ENCODE measurements around the gene FN1.
"Not testable (repeated sequence)": the region's sequence is repeated elsewhere in the genome, so short reads cannot be mapped to it uniquely, and the experiment has no call there.

Gene FN1

GRCh38 chr2:215410932-215411285 lies 25.0 kb downstream of the FN1 start:
- Histone ChIP-seq H3K79me2 (ENCODE audit: low read length) (no peaks in the 10 kb centered on the region), H3K9me2 (replicated peaks; ENCODE audit: insufficient read depth, low read length) (no peaks in the 10 kb centered on the region), H3K4me1 (ENCODE audit: low read length) (no peaks in the 10 kb centered on the region), H3K36me3 (replicated peaks; ENCODE audit: insufficient read depth, low read length) (no peaks in the 10 kb centered on the region), H4K20me1 (ENCODE audit: insufficient read depth, low read length) (no peaks in the 10 kb centered on the region), H3K4me3 (ENCODE audit: low read length) (no peak overlapping the region), H3K27me3 (replicated peaks; ENCODE audit: insufficient read depth, low read length) (no peaks in the 10 kb centered on the region), H3K27ac (ENCODE audit: low read length) (no peak overlapping the region), H2AFZ (ENCODE audit: low read length) (no peak overlapping the region), H3K9ac (ENCODE audit: low read length) (no peak overlapping the region), H3F3A (ENCODE audit: insufficient read depth, low read length) (no peaks in the 10 kb centered on the region), H3K9me3 (replicated peaks; ENCODE audit: insufficient read depth, low read length) (no peaks in the 10 kb centered on the region), H3K4me2 (ENCODE audit: low read depth, low read length) (no peak overlapping the region)
- TF ChIP-seq EZH2phosphoT487 (IDR thresholded peaks at IDR 0.05; ENCODE audit: low read length): no peak
- TF ChIP-seq CTCF (IDR thresholded peaks at IDR 0.05; ENCODE audit: low read length): no peak
- no peak for TF ChIP-seq EZH2 (optimal IDR thresholded peaks at IDR 0.05; ENCODE audit: low read depth, low read length)
- no peak for DNase-seq

GRCh38 chr2:215410181-215410931 lies 25.5 kb downstream of the FN1 start:
- not testable (repeated sequence) for H3K9ac ChIP-seq (ENCODE audit: low read length); H3K79me2 ChIP-seq (ENCODE audit: low read length); H3K9me3 ChIP-seq (replicated peaks; ENCODE audit: insufficient read depth, low read length); H3K4me2 ChIP-seq (ENCODE audit: low read depth, low read length); H3F3A ChIP-seq (ENCODE audit: insufficient read depth, low read length); H3K4me3 ChIP-seq (ENCODE audit: low read length); DNase-seq; H3K4me1 ChIP-seq (ENCODE audit: low read length); H3K36me3 ChIP-seq (replicated peaks; ENCODE audit: insufficient read depth, low read length); H3K27ac ChIP-seq (ENCODE audit: low read length); H4K20me1 ChIP-seq (ENCODE audit: insufficient read depth, low read length); H3K27me3 ChIP-seq (replicated peaks; ENCODE audit: insufficient read depth, low read length); H2AFZ ChIP-seq (ENCODE audit: low read length); H3K9me2 ChIP-seq (replicated peaks; ENCODE audit: insufficient read depth, low read length)

- H3F3A ChIP-seq (ENCODE audit: insufficient read depth, low read length): no peaks in the 10 kb centered on the region
- no peaks in the 10 kb centered on the region for H4K20me1 ChIP-seq (ENCODE audit: insufficient read depth, low read length)
- H3K4me2 ChIP-seq (ENCODE audit: low read depth, low read length): no peak overlapping the region
- H2AFZ ChIP-seq (ENCODE audit: low read length): no peak overlapping the region
- H3K9me2 ChIP-seq (replicated peaks; ENCODE audit: insufficient read depth, low read length): no peaks in the 10 kb centered on the region
- H3K4me1 ChIP-seq (ENCODE audit: low read length): no peaks in the 10 kb centered on the region
- no peak overlapping the region for H3K4me3 ChIP-seq (ENCODE audit: low read length)
- no peaks in the 10 kb centered on the region for H3K27me3 ChIP-seq (replicated peaks; ENCODE audit: insufficient read depth, low read length)
- DNase-seq: no peak
- no peaks in the 10 kb centered on the region for H3K9me3 ChIP-seq (replicated peaks; ENCODE audit: insufficient read depth, low read length)
- H3K36me3 ChIP-seq (replicated peaks; ENCODE audit: insufficient read depth, low read length): no peaks in the 10 kb centered on the region
- no peaks in the 10 kb centered on the region for H3K79me2 ChIP-seq (ENCODE audit: low read length)
- H3K27ac ChIP-seq (ENCODE audit: low read length): no peak overlapping the region
- no peak overlapping the region for H3K9ac ChIP-seq (ENCODE audit: low read length)
- TF ChIP-seq EZH2 (optimal IDR thresholded peaks at IDR 0.05; ENCODE audit: low read depth, low read length) (no peak), EZH2phosphoT487 (IDR thresholded peaks at IDR 0.05; ENCODE audit: low read length) (no peak), CTCF (IDR thresholded peaks at IDR 0.05; ENCODE audit: low read length) (no peak)
Measured at GRCh38 chr2:215409331-215410127, 26.3 kb downstream of the FN1 start.

- not testable (repeated sequence) for H3K9me3 ChIP-seq (replicated peaks; ENCODE audit: insufficient read depth, low read length); H2AFZ ChIP-seq (ENCODE audit: low read length); H3K27ac ChIP-seq (ENCODE audit: low read length); H3K4me1 ChIP-seq (ENCODE audit: low read length); H3K4me3 ChIP-seq (ENCODE audit: low read length); H3F3A ChIP-seq (ENCODE audit: insufficient read depth, low read length); H3K36me3 ChIP-seq (replicated peaks; ENCODE audit: insufficient read depth, low read length); DNase-seq; H3K27me3 ChIP-seq (replicated peaks; ENCODE audit: insufficient read depth, low read length); H3K9ac ChIP-seq (ENCODE audit: low read length); H3K79me2 ChIP-seq (ENCODE audit: low read length); H4K20me1 ChIP-seq (ENCODE audit: insufficient read depth, low read length); H3K4me2 ChIP-seq (ENCODE audit: low read depth, low read length); H3K9me2 ChIP-seq (replicated peaks; ENCODE audit: insufficient read depth, low read length)
Measured at GRCh38 chr2:215408441-215408840, 27.4 kb downstream of the FN1 start.
